ENCODE measurements around the gene NFRKB.
"Not testable (repeated sequence)": the region's sequence is repeated elsewhere in the genome, so short reads cannot be mapped to it uniquely, and the experiment has no call there.

NFRKB gene

GRCh38 chr11:129888451-129888850 is 6.9 kb downstream of the NFRKB start:
- DNase-seq: no peak

- DNase-seq: no peak
Observed at GRCh38 chr11:129885381-129885780, 10.0 kb downstream of the NFRKB start.

- DNase-seq: no peak
Observed at GRCh38 chr11:129884581-129884980, 10.8 kb downstream of the NFRKB start.

GRCh38 chr11:129881570-129882170 is 13.7 kb downstream of the NFRKB start:
- peak; percentile 47 to 49 for DNase-seq

- no peak for DNase-seq
Observed at GRCh38 chr11:129880311-129880710, 15.1 kb downstream of the NFRKB start.

GRCh38 chr11:129871914-129872313 is 23.5 kb downstream of the NFRKB start:
- DNase-seq: no peak

GRCh38 chr11:129868626-129869025 is 26.8 kb downstream of the NFRKB start:
- not testable (repeated sequence) for DNase-seq

GRCh38 chr11:129866311-129866710 is 29.1 kb downstream of the NFRKB start:
- no peak for DNase-seq

- no peak for DNase-seq
Observed at GRCh38 chr11:129865701-129866100, 29.7 kb downstream of the NFRKB start.

- no peak for DNase-seq
Observed at GRCh38 chr11:129864811-129865210, 30.6 kb downstream of the NFRKB start.

GRCh38 chr11:129861702-129862522 is 33.5 kb downstream of the NFRKB start:
- no peak for DNase-seq

GRCh38 chr11:129856036-129856435 is 39.3 kb downstream of the NFRKB start:
- no peak for DNase-seq

- DNase-seq: no peak
Observed at GRCh38 chr11:129855086-129855485, 40.3 kb downstream of the NFRKB start.

GRCh38 chr11:129854232-129854805 is 41.1 kb downstream of the NFRKB start:
- DNase-seq: no peak

- peak; percentile 30 to 41 for DNase-seq
Observed at GRCh38 chr11:129853518-129854231, 41.7 kb downstream of the NFRKB start.

- no peak for DNase-seq
Observed at GRCh38 chr11:129852125-129852740, 43.1 kb downstream of the NFRKB start.

GRCh38 chr11:129849447-129850130 is 45.8 kb downstream of the NFRKB start:
- no peak for DNase-seq

GRCh38 chr11:129847361-129847760 is 48.0 kb downstream of the NFRKB start:
- not testable (repeated sequence) for DNase-seq

- DNase-seq: no peak
Observed at GRCh38 chr11:129846508-129847335, 48.7 kb downstream of the NFRKB start.

All from activated CD4-positive, alpha-beta T cell treated with anti-CD3 and anti-CD28 coated beads, Interleukin-2, amount 50 U/mL, for 48 hours (primary cell).